DND-41 (cell line): ENCODE results near the gene TTLL6.
"Not testable (repeated sequence)": the region's sequence is repeated elsewhere in the genome, so short reads cannot be mapped to it uniquely, and the experiment has no call there.

Experiments
- ATAC-seq: fragments of 200-7000 bp; cut with Tn5 transposase; 3 replicates; pipeline ENCODE4 v1.9.1; 2021; ENCODE audit warnings: low read depth; ENCODE audit not compliant: insufficient read depth
- DNase-seq: peaks from one replicate; pipeline ENCODE4 v3.0.0-alpha.2; 2020
- H2AFZ ChIP-seq: 2 replicates; pipeline ENCODE4 v1.6.0; 2012; ENCODE audit warnings: low read depth, low read length
- H3K27ac ChIP-seq: 2 replicates; pipeline ENCODE4 v1.5.1; 2012; ENCODE audit warnings: low read length, inconsistent platforms
- H3K27me3 ChIP-seq: fragments of 200-600 bp; sonication (generic); 2 replicates; pipeline ENCODE4 v1.6.0; 2012; ENCODE audit warnings: low read length, mild to moderate bottlenecking, inconsistent platforms; ENCODE audit not compliant: insufficient read depth, poor library complexity
- H3K36me3 ChIP-seq: 2 replicates; pipeline ENCODE4 v1.5.1; 2012; ENCODE audit warnings: low read length, inconsistent platforms; ENCODE audit not compliant: insufficient read depth
- H3K4me1 ChIP-seq: 2 replicates; pipeline ENCODE4 v1.5.1; 2012; ENCODE audit warnings: mild to moderate bottlenecking, low read length; ENCODE audit not compliant: insufficient read depth
- H3K4me2 ChIP-seq: 2 replicates; pipeline ENCODE4 v1.6.0; 2012; ENCODE audit warnings: mild to moderate bottlenecking, moderate library complexity, low read length, inconsistent platforms; ENCODE audit not compliant: insufficient read depth
- H3K4me3 ChIP-seq, 2 experiments: fragments of 200-600 bp in 1 of 2; shearing (Covaris generic) in 1 of 2; 2 replicates each; pipeline ENCODE4 v1.5.1; 2012 to 2016; ENCODE audit warnings: inconsistent platforms in 2 of 2, low read length in 2 of 2, mild to moderate bottlenecking in 2 of 2, low read depth in 1 of 2, moderate library complexity in 1 of 2
- H3K79me2 ChIP-seq: 2 replicates; pipeline ENCODE4 v1.6.0; 2012; ENCODE audit warnings: low read length, inconsistent platforms; ENCODE audit not compliant: insufficient read depth
- H3K9ac ChIP-seq: 2 replicates; pipeline ENCODE4 v1.6.0; 2012; ENCODE audit warnings: low read depth, mild to moderate bottlenecking, inconsistent platforms, low read length, moderate library complexity
- H3K9me3 ChIP-seq: 2 replicates; pipeline ENCODE4 v1.5.1; 2012; ENCODE audit warnings: low read length, moderate library complexity, mild to moderate bottlenecking, inconsistent platforms; ENCODE audit not compliant: insufficient read depth, severe bottlenecking
- H4K20me1 ChIP-seq: 2 replicates; pipeline ENCODE4 v1.6.0; 2012; ENCODE audit warnings: low read length; ENCODE audit not compliant: insufficient read depth
- EZH2 ChIP-seq: IDR thresholded peaks from 3 replicates; pipeline ENCODE4 v1.6.1; 2012; ENCODE audit warnings: borderline replicate concordance, low read depth, mild to moderate bottlenecking, moderate library complexity, low read length, inconsistent platforms; ENCODE audit not compliant: severe bottlenecking
- TF ChIP-seq, protein P1 (sequence below): IDR thresholded peaks from 2 replicates; pipeline ENCODE4 v1.5.1; 2012; ENCODE audit warnings: borderline replicate concordance, low read length, moderate library complexity, mild to moderate bottlenecking; ENCODE audit not compliant: poor library complexity, severe bottlenecking; ENCODE audit errors: extremely low read depth

Gene TTLL6

DNA sequence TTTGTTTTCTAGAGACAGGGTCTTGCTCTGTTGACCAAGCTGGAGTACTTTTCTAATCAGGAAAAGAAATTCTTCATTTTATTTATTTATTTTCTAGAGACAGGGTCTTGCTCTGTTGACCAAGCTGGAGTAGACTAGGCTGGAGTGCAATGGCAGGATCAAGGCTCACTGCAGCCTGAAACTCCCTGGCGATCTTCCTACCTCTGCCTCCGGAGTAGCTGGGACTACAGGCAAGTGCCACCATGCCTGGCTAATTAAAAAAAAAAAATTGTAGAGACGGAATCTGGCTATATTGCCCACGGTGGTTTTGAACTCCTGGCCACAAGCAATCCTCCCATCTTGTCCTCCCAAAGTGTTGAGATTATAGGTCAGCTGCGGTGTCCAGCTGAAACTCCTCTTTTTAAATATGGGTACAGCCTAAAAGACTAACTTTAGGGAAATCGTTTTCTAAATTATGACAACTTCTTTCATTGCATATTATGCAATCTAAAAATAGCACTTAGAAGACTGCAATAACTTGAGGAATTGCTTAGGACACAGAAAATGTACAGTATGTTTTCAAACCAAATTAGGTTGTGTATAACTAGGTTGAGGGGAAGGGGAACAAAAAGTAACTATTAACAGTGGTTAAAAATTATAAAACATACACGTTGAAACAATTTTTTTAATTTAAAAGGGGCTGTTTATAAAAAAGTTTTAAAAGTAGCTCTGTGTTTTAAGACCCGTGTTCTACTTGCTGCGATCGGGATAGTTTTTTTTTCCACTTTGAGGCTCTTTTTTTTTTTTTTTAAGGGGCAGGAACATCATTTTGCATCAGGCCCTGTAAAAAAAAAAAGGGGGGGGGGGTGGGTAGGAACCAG lies 99.4 kb downstream of the TTLL6 start:
- TF ChIP-seq EZH2, result no peak
- TF ChIP-seq, protein P1, sequence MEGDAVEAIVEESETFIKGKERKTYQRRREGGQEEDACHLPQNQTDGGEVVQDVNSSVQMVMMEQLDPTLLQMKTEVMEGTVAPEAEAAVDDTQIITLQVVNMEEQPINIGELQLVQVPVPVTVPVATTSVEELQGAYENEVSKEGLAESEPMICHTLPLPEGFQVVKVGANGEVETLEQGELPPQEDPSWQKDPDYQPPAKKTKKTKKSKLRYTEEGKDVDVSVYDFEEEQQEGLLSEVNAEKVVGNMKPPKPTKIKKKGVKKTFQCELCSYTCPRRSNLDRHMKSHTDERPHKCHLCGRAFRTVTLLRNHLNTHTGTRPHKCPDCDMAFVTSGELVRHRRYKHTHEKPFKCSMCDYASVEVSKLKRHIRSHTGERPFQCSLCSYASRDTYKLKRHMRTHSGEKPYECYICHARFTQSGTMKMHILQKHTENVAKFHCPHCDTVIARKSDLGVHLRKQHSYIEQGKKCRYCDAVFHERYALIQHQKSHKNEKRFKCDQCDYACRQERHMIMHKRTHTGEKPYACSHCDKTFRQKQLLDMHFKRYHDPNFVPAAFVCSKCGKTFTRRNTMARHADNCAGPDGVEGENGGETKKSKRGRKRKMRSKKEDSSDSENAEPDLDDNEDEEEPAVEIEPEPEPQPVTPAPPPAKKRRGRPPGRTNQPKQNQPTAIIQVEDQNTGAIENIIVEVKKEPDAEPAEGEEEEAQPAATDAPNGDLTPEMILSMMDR, result no peak
- Histone ChIP-seq H4K20me1 (no peaks in the 10 kb centered on the region), H2AFZ (no peak overlapping the region), H3K4me3 (no peak overlapping the region), H3K4me2 (no peak overlapping the region), H3K9me3 (no peaks in the 10 kb centered on the region), H3K36me3 (no peaks in the 10 kb centered on the region), H3K27me3 (peaks cover 4% of the 10 kb centered on the region), H3K4me1 (no peaks in the 10 kb centered on the region), H3K9ac (no peak overlapping the region), H3K27ac (no peak overlapping the region), H3K79me2 (no peaks in the 10 kb centered on the region)
- DNase-seq (no peak), ATAC-seq (no peak)

DNA sequence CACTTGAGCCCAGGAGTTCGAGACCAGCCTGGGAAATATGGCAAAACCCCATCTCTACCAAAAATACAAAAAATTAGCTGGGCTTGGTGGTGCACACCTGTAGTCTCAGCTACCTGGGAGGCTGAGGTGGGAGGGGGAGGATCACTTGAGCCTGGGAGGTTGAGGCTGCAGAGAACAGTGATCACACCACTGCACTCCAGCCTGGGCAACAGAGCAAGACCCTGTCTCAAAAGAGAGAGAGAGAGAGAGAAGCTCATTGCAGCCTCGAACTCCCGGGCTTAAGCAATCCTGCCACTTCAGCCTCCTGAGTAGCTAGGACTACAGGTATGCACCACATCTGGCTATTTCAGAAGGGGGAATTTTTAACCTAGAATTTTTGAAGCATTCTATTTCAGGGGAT lies 100.5 kb downstream of the TTLL6 start:
- H3K4me2 ChIP-seq, H3K27me3 ChIP-seq, H3K9ac ChIP-seq: not testable (repeated sequence)

DNA sequence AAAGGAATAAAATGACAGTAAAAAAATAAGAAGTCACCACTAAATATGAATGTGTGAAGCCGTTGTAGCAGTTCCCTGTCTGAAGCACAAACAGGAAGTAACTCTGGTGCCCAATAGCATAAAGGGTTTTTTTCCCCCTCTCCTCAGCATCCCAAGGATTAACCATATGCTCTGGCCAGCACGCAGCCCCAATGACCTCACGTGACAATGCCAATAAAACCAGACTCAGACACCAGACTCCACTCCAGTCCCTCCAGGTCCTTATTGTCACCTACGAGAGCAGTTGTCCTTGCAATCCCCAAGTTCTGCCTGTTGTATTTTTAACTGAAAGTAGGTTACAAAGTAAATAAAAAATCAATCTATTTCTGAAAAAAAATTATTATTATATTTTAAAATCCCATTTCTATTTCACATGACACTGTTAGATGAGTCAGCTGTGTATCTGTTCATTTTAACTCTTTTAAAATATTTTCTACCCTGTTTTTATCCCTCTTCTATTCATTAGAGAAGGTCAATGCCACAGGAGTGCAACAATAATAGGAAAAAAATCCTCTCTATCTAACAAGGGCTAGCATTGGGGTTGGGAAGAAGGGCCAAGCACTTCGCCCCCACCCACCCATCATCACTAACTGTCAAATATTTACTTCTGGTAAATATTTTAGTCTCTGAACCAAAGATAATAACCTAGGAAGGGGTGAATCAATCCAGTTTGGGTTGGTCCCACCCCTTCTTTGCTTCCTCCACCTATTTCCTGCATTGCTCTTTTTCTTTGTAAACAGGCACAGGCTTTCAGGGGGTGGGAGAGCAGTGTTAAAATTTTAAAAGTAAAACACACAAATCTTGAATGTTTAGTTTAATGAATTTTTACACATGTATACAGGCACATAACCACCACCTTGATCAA lies 101.3 kb downstream of the TTLL6 start:
- Histone ChIP-seq H3K4me2 (no peak overlapping the region), H3K4me1 (no peaks in the 10 kb centered on the region), H3K4me3 (no peak overlapping the region), H3K9ac (no peak overlapping the region), H3K9me3 (no peaks in the 10 kb centered on the region), H3K79me2 (no peaks in the 10 kb centered on the region), H3K27me3 (no peaks in the 10 kb centered on the region), H4K20me1 (no peaks in the 10 kb centered on the region), H3K27ac (no peak overlapping the region), H3K36me3 (no peaks in the 10 kb centered on the region), H2AFZ (no peak overlapping the region)
- DNase-seq, result no peak
- no peak for ATAC-seq
- TF ChIP-seq, protein P1, result no peak
- TF ChIP-seq EZH2, result no peak

More for the DNA sequence above, 100.5 kb downstream of the TTLL6 start:
- H3K27ac ChIP-seq, H3K4me1 ChIP-seq, H3K79me2 ChIP-seq, DNase-seq, H4K20me1 ChIP-seq, H3K9me3 ChIP-seq, H2AFZ ChIP-seq, ATAC-seq, H3K36me3 ChIP-seq, H3K4me3 ChIP-seq: not testable (repeated sequence)
